ENCODE data around the gene MAN2C1.

DNA sequence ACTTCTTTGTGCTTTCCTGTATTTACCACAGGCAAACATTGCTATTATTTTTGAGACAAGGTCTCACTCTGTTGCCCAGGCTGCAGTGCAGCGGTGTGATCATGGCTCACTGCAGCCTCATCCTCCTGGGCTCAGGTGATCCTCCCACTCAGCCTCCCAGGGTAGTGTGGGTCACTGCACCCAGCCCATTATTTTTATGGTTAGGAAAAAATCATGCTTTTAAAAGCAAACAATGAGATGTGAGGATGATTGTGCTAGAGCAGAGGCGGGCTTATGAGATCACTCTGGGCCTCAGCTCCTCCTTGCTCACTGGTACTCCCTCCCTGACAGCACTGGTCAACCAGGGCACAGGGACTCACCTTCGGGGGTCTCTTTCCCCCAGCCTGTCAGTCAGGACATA is 2.2 kb downstream of the MAN2C1 start:
- no peak for TF ChIP-seq CTCF (IDR thresholded peaks at IDR 0.05)
- no peak for TF ChIP-seq POLR2A (IDR thresholded peaks at IDR 0.05)
